RWPE1 (cell line): ENCODE measurements around the gene CLCN2.

Source experiments
- CTCF ChIA-PET: fragments of 350-600 bp; sonication (Branson Sonifier 250); formaldehyde crosslinking; extraction: SDS; loops from one replicate; lab custom pipeline; 2021; lab: Yijun Ruan, JAX
- POLR2A ChIA-PET: fragments of 400-600 bp; formaldehyde crosslinking; extraction: SDS; loops from one replicate; lab custom pipeline; 2020; ENCODE audit warnings: antibody characterized with exemption; ENCODE audit not compliant: low non-redundant PET; lab: Yijun Ruan, JAX
- DNase-seq: peaks from one replicate; pipeline ENCODE4 v3.0.0; 2012; ENCODE audit warnings: low spot score
- H3K27ac ChIP-seq: fragments of 450-650 bp; 2 replicates; pipeline ENCODE4 v1.5.1; 2017
- CTCF ChIP-seq: fragments of 450-650 bp; conservative IDR thresholded peaks from 2 replicates; pipeline ENCODE4 v1.5.1; 2017; ENCODE audit warnings: low read depth, mild to moderate bottlenecking

Gene CLCN2

GRCh38 chr3:184353546-184353941 is 7.9 kb downstream of the CLCN2 start:
- no peak for TF ChIP-seq CTCF
- POLR2A ChIA-PET, result no interaction called here
- H3K27ac ChIP-seq, result no peak overlapping the region
- CTCF ChIA-PET, result interaction anchor here (0.7 to 1.3 kb wide), 4 partner anchors 10 to 391 kb away, joined by 3 to 4 read pairs (median 4); no protein-coding TSS in a partner anchor
- no peak for DNase-seq

- DNase-seq, result no peak
- H3K27ac ChIP-seq, result peak overlapping the region; percentile 30
- POLR2A ChIA-PET, result no interaction called here
- CTCF ChIA-PET, result interaction anchor here (1.3 kb wide), 2 partner anchors 9 to 13 kb away, joined by 4 read pairs; no protein-coding TSS in a partner anchor
- TF ChIP-seq CTCF, result no peak
These were observed 8.4 kb downstream of the CLCN2 start for GRCh38 chr3:184352897-184353545.

- ChIA-PET CTCF (no interaction called here), POLR2A (no interaction called here)
- H3K27ac ChIP-seq, result peak overlapping the region; percentile 30
- no peak for DNase-seq
- TF ChIP-seq CTCF, result no peak
These were observed 9.1 kb downstream of the CLCN2 start for GRCh38 chr3:184352149-184352785.

- no peak for TF ChIP-seq CTCF
- peak overlapping the region; percentile 30 for H3K27ac ChIP-seq
- CTCF ChIA-PET, result no interaction called here
- DNase-seq, result no peak
- POLR2A ChIA-PET, result no interaction called here
These were observed 9.8 kb downstream of the CLCN2 start for GRCh38 chr3:184351511-184352148.

GRCh38 chr3:184350618-184351017 is 10.8 kb downstream of the CLCN2 start:
- no peak for DNase-seq
- ChIA-PET POLR2A (no interaction called here), CTCF (no interaction called here)
- no peak for TF ChIP-seq CTCF
- 0 out of 2 replicates have a peak overlapping the region, but pooled peaks have one; percentile 6 for H3K27ac ChIP-seq
